Amygdala (tissue), 56 donors: ENCODE results near the gene CST6.
A peak's percentile ranks its signal among the peaks of the same experiment; 100 is the strongest.

Source experiments
- DNase-seq, 56 donors: peaks; one replicate each; lab custom pipeline; 2025; lab: John Stamatoyannopoulos, UW

CST6 gene

GRCh38 chr11:66042227-66042995 is 30.6 kb downstream of the CST6 start:
- no peak for DNase-seq

GRCh38 chr11:66042996-66043906 is 31.4 kb downstream of the CST6 start:
- no peak for DNase-seq

GRCh38 chr11:66044757-66045156 is 32.9 kb downstream of the CST6 start:
- DNase-seq = no peak

GRCh38 chr11:66045177-66045639 is 33.4 kb downstream of the CST6 start:
- peak in 52 of 56 donors; percentile 10 to 83 (median 51) for DNase-seq

- no peak for DNase-seq
Observed at GRCh38 chr11:66046901-66047300, 35.1 kb downstream of the CST6 start.

- DNase-seq = no peak
Observed at GRCh38 chr11:66047541-66048365, 35.9 kb downstream of the CST6 start.

- DNase-seq = peak in 8 of 56 donors; percentile 7 to 31 (median 16)
Observed at GRCh38 chr11:66048547-66049323, 36.9 kb downstream of the CST6 start, which contains the start of gene GAL3ST3. GAL3ST3 (minus strand) TSS chr11:66049161; CDS start chr11:66045415, 3,746 bp downstream.

GRCh38 chr11:66050581-66051231 is 38.9 kb downstream of the CST6 start:
- DNase-seq = no peak

GRCh38 chr11:66051371-66051765 is 39.6 kb downstream of the CST6 start:
- DNase-seq = peak in 1 of 56 donors; percentile 31

GRCh38 chr11:66051766-66052663 is 40.2 kb downstream of the CST6 start, which contains the start of gene SF3B2:
SF3B2 (plus strand) TSS chr11:66052364; CDS start chr11:66052385, 21 bp downstream.
- DNase-seq = peak; percentile 81 to 99 (median 97)

- DNase-seq = no peak
Observed at GRCh38 chr11:66052664-66052982, 40.8 kb downstream of the CST6 start.

- no peak for DNase-seq
Observed at GRCh38 chr11:66055021-66055420, 43.2 kb downstream of the CST6 start.

GRCh38 chr11:66056501-66056900 is 44.7 kb downstream of the CST6 start:
- DNase-seq = no peak

GRCh38 chr11:66059966-66060680 is 48.3 kb downstream of the CST6 start:
- no peak for DNase-seq

GRCh38 chr11:66061268-66061667 is 49.5 kb downstream of the CST6 start:
- DNase-seq = no peak

GRCh38 chr11:66062408-66062807 is 50.6 kb downstream of the CST6 start:
- no peak for DNase-seq
